Naive thymus-derived CD8-positive, alpha-beta T cell (primary cell): Measurements from ENCODE around the gene GMNC. TPM values are rescaled to one million over a fixed set of nuclear protein-coding genes. Genes with fewer than 3 reads are reported as not detected.
A peak's percentile ranks its signal among the peaks of the same experiment; 100 is the strongest.
"Not testable (repeated sequence)": the region's sequence is repeated elsewhere in the genome, so short reads cannot be mapped to it uniquely, and the experiment has no call there.

Experiments used
- ATAC-seq, 2 donors: fragments of 150-1000 bp; cut with Tn5 transposase in 1 of 2; sonication (Bioruptor Pico), chemical (Tn5 transposase) in 1 of 2; 1 replicate in 1 of 2; 2 replicates in 1 of 2; pipeline ENCODE4 v1.10.0; 2021; ENCODE audit warnings: mild to moderate bottlenecking in 2 of 2, moderate library complexity in 2 of 2
- POLR2A ChIA-PET: fragments of 350-600 bp; sonication (Branson Sonifier 250); formaldehyde crosslinking; loops from one replicate; lab custom pipeline; 2021; ENCODE audit warnings: antibody characterized with exemption; lab: Charles Lee
- DNase-seq, 10 donors: peaks; one replicate each; pipeline versions ENCODE4 v3.0.0 to v3.0.0-alpha.2; 2020 to 2022
- H3K27ac Mint-ChIP-seq, 10 donors: one replicate each; pipeline ENCODE4 v1.8.0; 2020 to 2022; ENCODE audit warnings: mild to moderate bottlenecking in 10 of 10, mixed read lengths in 10 of 10, moderate library complexity in 4 of 10, inconsistent platforms in 1 of 10
- H3K27me3 Mint-ChIP-seq, 5 donors: one replicate each; pipeline ENCODE4 v1.8.0; 2021 to 2022; ENCODE audit warnings: mixed read lengths in 5 of 5
- H3K36me3 Mint-ChIP-seq, 3 donors: one replicate each; pipeline ENCODE4 v1.8.0; 2020 to 2022; ENCODE audit warnings: mixed read lengths in 3 of 3, mild to moderate bottlenecking in 2 of 3, inconsistent platforms in 1 of 3
- H3K4me1 Mint-ChIP-seq, 4 donors: one replicate each; pipeline ENCODE4 v1.8.0; 2021 to 2022; ENCODE audit warnings: mixed read lengths in 4 of 4
- H3K4me3 Mint-ChIP-seq, 10 donors: one replicate each; pipeline ENCODE4 v1.8.0; 2020 to 2022; ENCODE audit warnings: mild to moderate bottlenecking in 10 of 10, mixed read lengths in 10 of 10, moderate library complexity in 6 of 10, inconsistent platforms in 1 of 10
- H3K9me3 Mint-ChIP-seq, 9 donors: one replicate each; pipeline ENCODE4 v1.8.0; 2020 to 2022; ENCODE audit warnings: mixed read lengths in 9 of 9, mild to moderate bottlenecking in 3 of 9, inconsistent platforms in 1 of 9, moderate library complexity in 1 of 9
- polyA plus RNA-seq, 3 donors: library from polyadenylated mRNA; unstranded; fragments of 300-500 nt; fragmentation: Illumina TruSeq; gene quantifications; one replicate each; pipeline ENCODE4 v1.2.3, GENCODE V29; 2021
- total RNA-seq, 8 experiments: library from RNA in 2 of 8; stranded (reverse) in 2 of 8; gene quantifications; one replicate each; pipeline ENCODE4 v1.2.3 and lab custom pipeline; 2021 to 2026

GMNC gene, protein sequence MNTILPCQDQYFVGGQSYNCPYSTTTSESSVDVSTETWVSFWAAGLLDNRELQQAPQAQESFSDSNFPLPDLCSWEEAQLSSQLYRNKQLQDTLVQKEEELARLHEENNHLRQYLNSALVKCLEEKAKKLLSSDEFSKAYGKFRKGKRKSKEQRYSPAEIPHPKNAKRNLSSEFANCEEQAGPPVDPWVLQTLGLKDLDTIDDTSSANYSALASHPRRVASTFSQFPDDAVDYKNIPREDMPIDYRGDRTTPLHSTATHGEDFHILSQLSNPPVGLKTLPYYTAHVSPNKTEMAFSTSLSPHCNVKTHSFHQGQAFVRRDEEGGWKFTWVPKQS
- not detected for total RNA-seq
- not detected for polyA plus RNA-seq
- total RNA-seq (lab: John Stamatoyannopoulos, UW), result 0 reads per million in 6 experiments

DNA sequence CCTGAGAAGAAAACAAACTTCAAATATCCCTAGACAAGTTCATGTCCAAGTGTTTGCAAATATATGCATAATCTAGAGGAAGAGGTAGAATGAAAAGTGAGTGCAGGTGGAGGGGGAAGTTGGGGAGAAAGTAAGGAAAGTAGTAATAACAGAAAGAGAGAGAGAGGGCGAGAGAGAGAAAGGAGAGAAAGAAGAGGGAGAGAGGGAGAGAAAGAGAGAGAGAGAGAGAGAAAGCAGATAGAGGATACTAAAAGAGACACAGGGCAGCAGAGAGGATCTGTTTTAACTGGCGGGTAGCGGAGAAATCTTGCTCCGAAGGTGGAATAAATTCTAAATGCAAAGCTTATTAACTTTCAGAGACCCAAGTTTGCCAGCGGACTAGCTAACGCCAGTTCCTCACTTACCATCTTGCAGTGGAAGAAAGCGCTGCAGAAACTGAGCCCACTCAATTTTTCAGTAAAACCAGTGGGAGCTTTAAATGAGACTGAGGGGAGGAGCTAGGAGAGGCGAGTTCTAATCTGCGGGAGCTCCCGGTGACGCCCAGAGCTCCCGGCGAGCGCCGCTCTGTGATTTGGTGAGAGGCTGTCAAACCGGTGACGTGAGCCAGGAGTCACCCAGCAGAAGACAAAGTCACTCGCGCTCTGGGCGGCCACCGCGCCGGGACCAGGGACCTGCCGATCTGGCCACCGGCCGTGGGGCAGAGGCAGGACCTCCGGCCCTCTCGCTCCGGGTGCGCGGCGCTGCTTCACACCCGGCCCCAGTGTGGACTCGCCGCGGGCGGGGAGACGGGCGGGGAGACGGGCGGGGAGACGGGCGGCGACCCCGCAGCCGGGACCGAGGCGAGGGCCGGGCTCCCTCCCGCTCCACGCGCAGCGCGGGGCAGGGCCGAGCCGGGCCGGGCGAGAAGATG lies at the start of gene GMNC:
Gene GMNC, minus strand, starts transcription at position 486 of the 910 bp plus-strand sequence. Its CDS starts 79 bp downstream, at position 407.
- Mint-ChIP-seq H3K27ac (no peak within 1 kb of the TSS), H3K36me3 (no peaks in the 10 kb centered on the region), H3K4me3 (peak within 1 kb of the TSS; percentile 47 to 78 (median 60)), H3K4me1 (peaks cover 2 to 9% (median 8%) of the 10 kb centered on the region in 4 donors), H3K27me3 (peaks cover 26 to 53% (median 39%) of the 10 kb centered on the region in 5 donors), H3K9me3 (peaks cover 0 to 1% (median 0%) of the 10 kb centered on the region in 9 donors)
- ATAC-seq (peak; percentile 49 to 61), DNase-seq (peak in 3 of 10 donors; percentile 1 to 7 (median 5))
- POLR2A ChIA-PET, result no interaction called here

DNA sequence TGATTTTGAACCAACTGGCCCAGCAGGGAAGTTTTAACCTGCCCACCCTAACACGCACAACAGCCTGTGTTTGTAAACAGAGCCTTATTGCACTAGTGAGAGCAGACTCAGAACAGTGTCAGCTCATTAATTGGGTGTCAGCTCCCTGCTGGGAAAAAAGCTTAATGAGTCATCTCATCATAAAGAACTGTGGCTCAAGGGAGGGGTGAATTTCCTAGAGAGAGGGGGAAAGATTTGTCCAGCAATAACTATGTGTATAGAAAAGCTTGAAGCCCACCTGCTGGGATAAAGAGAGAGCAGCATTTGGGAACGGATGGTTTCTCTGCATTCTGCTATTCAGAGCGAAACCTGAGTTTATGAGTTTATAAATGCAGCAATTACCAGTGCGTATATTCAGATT lies 48.9 kb upstream of the GMNC start:
- POLR2A ChIA-PET, result no interaction called here
- ATAC-seq, result no peak
- Mint-ChIP-seq H3K4me1 (no peaks in the 10 kb centered on the region), H3K27me3 (peaks cover 0 to 3% (median 0%) of the 10 kb centered on the region in 5 donors), H3K4me3 (no peak overlapping the region), H3K9me3 (peaks cover 0 to 10% (median 0%) of the 10 kb centered on the region in 9 donors), H3K27ac (no peak overlapping the region), H3K36me3 (no peaks in the 10 kb centered on the region)
- DNase-seq, result no peak

DNA sequence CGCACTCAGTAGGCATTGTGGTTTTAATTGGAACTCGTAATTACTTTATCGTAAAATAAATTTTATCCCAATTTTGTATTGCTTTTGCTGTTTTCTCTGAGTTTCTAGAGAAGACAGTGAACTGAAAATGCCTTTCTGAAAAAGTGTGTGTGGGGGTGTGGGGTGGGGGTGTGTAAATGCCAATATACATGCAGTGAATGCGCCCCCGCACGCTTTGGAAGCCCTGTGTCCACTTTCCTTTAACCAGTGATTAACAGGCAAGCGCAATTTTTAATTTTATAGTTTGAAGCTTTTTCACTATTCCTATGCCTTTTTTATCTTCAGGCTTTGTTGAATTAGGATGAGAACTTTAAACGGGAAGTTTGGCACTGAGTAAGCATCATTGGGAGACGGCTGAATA lies 47.4 kb upstream of the GMNC start:
- DNase-seq (no peak), ATAC-seq (no peak)
- Mint-ChIP-seq H3K27me3 (peaks cover 0 to 3% (median 0%) of the 10 kb centered on the region in 5 donors), H3K4me1 (no peaks in the 10 kb centered on the region), H3K9me3 (peaks cover 0 to 14% (median 3%) of the 10 kb centered on the region in 9 donors), H3K27ac (no peak overlapping the region), H3K36me3 (peaks cover 0 to 2% (median 0%) of the 10 kb centered on the region in 3 donors), H3K4me3 (no peak overlapping the region)
- POLR2A ChIA-PET, result no interaction called here

DNA sequence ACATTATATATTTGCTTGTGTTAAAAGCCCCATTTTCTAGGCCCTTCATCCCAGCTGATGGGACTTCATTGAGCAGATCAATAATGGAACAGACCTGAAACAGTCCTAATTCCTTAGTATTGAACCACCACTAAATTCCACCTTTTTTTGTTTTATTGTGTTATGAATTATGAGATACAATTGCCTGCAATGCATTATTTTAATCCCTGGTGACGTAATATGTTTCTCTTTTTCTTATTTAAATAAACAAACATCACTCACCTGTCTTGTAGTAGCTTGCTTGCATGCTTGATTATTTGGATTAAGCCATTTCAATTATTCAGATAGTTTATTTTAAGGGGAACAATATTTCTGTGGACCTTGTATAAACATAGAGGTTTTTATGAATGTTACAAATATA lies 40.7 kb upstream of the GMNC start:
- no peak overlapping the region for H3K27ac Mint-ChIP-seq
- peaks cover 0 to 1% (median 0%) of the 10 kb centered on the region in 5 donors for H3K27me3 Mint-ChIP-seq
- POLR2A ChIA-PET, result interaction anchor here (0.5 kb wide), 1 partner anchor 63 kb away, joined by 3 read pairs; no protein-coding TSS in a partner anchor
- no peak for DNase-seq
- ATAC-seq, result no peak
- peaks cover 6 to 46% (median 21%) of the 10 kb centered on the region in 9 donors for H3K9me3 Mint-ChIP-seq
- H3K4me3 Mint-ChIP-seq, result no peak overlapping the region
- H3K4me1 Mint-ChIP-seq, result no peaks in the 10 kb centered on the region
- peaks cover 0 to 3% (median 0%) of the 10 kb centered on the region in 3 donors for H3K36me3 Mint-ChIP-seq

DNA sequence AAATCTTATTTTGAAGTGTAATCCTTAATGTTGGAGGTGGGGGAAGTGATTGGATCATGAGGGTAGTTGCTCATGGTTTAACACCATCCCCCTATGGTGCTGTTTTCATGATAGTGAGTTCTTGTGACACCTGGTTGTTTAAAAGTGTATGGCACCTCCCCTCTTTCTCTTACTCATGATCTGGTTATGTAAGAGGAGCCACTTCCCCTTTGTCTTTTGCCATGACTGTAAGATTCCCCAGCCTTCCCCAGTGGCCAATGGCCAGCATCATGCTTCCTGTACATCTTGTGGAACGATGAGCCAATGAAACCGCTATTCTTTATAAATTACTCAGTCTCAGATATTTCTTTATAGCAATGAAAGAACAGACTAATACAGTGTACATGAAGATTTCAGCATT lies 39.8 kb upstream of the GMNC start:
- Mint-ChIP-seq H3K36me3 (peaks cover 0 to 9% (median 0%) of the 10 kb centered on the region in 3 donors), H3K27me3 (peaks cover 0 to 1% (median 0%) of the 10 kb centered on the region in 5 donors), H3K9me3 (peaks cover 6 to 55% (median 24%) of the 10 kb centered on the region in 9 donors), H3K27ac (no peak overlapping the region), H3K4me3 (no peak overlapping the region), H3K4me1 (no peaks in the 10 kb centered on the region)
- ATAC-seq (no peak), DNase-seq (no peak)
- POLR2A ChIA-PET, result no interaction called here

DNA sequence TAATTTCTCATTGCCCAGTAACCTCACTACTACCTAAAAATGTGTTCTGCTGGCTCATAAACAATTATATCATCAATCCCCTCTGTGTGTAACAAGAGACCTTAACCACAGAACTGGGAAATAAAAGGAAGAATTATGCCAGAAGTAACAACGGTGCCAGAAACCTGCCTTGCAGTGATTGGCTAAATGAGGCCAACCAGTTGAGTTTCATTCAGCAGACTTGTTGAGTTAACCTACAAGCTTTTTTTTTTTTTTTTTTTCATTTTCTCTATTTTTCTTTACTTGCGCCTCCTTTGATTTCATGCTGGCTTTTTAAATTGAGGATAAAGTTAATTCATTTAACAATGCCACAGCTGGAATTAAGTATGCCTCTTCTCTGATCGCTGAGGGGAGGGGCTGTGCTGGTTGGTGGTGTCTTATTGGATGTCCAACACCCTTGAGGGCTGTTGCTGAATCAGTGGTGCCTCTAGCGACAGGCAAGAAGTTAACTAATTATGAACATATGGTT lies 30.0 kb upstream of the GMNC start:
- DNase-seq (no peak), ATAC-seq (no peak)
- peaks cover 0 to 3% (median 0%) of the 10 kb centered on the region in 5 donors for H3K27me3 Mint-ChIP-seq
- peaks cover 0 to 36% (median 15%) of the 10 kb centered on the region in 9 donors for H3K9me3 Mint-ChIP-seq
- H3K36me3 Mint-ChIP-seq, result peaks cover 0 to 11% (median 0%) of the 10 kb centered on the region in 3 donors
- no peaks in the 10 kb centered on the region for H3K4me1 Mint-ChIP-seq
- no peak overlapping the region for H3K27ac Mint-ChIP-seq
- POLR2A ChIA-PET, result no interaction called here
- no peak overlapping the region for H3K4me3 Mint-ChIP-seq

DNA sequence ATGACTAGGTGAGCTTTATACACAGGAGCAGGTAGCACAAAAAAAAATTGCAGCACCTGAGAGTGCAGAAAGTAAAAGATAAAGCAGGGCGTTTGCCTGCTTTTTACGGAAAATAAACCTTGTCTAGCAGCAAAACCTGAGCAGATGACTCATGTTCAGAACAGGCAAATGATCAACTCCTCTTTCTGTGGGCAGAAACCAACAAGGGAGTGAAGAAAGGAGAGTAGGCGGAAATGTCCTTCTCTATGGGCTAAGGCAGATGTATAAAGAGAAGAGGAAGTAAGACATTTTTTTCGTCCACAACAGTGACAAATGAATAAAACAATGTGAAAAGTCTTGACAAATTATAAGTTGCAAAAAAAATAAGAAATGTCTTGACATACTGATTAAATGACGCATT lies 24.5 kb upstream of the GMNC start:
- Mint-ChIP-seq H3K27ac (no peak overlapping the region), H3K36me3 (no peaks in the 10 kb centered on the region), H3K9me3 (peaks cover 0 to 2% (median 0%) of the 10 kb centered on the region in 9 donors), H3K4me3 (no peak overlapping the region), H3K4me1 (no peaks in the 10 kb centered on the region), H3K27me3 (peaks cover 0 to 8% (median 0%) of the 10 kb centered on the region in 5 donors)
- DNase-seq (no peak), ATAC-seq (no peak)
- POLR2A ChIA-PET, result no interaction called here

DNA sequence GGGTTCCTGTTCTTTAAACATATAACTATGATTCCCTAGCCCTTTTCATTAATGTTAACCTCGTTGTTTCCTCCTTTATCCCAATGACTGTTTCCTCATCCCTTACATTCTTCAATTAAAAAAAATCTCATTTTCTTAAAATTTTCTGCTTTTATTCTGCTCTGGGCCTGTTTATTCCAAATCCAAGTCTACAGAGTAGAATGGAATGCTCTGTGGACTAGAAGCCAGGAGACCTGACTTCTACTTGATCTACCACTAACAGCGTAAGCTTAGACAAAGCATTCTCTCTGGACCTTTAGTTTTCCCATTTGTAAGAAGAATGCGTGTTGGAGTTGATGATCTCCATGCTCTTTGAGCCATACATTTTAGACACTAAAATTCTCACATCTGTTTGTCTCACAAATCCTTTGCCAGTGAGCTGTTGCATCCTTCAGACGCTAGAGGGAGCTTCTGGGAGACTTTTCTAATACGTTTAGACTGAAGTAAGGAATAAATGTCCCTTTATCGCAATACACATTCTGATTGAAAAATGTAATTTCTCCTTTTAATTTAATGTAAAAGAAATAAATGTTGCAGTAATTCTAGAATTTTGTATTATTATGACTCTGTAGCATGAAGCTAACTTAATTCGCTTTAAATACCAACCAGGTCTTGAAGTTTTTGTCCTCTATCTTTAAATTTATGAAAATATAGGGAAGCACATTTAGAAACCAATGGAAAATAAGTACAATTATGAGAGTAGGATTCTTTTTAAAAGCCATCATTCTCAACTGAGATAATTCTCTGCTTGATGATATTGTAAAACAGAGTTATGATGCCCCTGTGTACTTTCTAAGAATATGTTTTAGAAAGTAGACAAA lies 21.7 kb upstream of the GMNC start:
- no peak for ATAC-seq
- no peaks in the 10 kb centered on the region for H3K4me1 Mint-ChIP-seq
- POLR2A ChIA-PET, result no interaction called here
- H3K4me3 Mint-ChIP-seq, result no peak overlapping the region
- peak in 3 of 10 donors; percentile 3 to 23 (median 9) for DNase-seq
- H3K9me3 Mint-ChIP-seq, result peaks cover 0 to 2% (median 0%) of the 10 kb centered on the region in 9 donors
- H3K36me3 Mint-ChIP-seq, result no peaks in the 10 kb centered on the region
- H3K27me3 Mint-ChIP-seq, result peaks cover 0 to 5% (median 0%) of the 10 kb centered on the region in 5 donors
- H3K27ac Mint-ChIP-seq, result peak overlapping the region in 1 of 10 donors; percentile 44

DNA sequence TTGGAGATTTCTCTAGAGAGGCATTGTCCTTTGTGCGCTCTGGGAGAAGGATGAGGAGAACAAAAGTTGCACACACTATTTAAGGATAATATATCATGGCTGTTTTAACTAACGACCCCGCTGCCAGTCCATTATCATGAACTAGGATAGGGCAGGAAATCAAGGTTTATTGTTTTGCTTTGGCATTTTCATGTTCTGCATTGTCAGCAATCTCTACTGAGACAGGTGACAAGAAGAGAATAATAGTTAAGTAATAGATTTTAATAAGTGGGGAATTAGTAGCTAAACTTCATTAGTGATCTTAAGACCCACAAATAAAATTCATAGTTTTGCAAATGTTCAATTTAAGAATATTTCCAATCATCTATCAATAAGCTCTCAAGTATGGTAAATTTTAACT lies 20.6 kb upstream of the GMNC start:
- H3K4me3 Mint-ChIP-seq, result no peak overlapping the region
- H3K4me1 Mint-ChIP-seq, result no peaks in the 10 kb centered on the region
- H3K27me3 Mint-ChIP-seq, result peaks cover 0 to 5% (median 0%) of the 10 kb centered on the region in 5 donors
- POLR2A ChIA-PET, result no interaction called here
- DNase-seq (no peak), ATAC-seq (no peak)
- H3K9me3 Mint-ChIP-seq, result peaks cover 0 to 5% (median 0%) of the 10 kb centered on the region in 9 donors
- H3K36me3 Mint-ChIP-seq, result no peaks in the 10 kb centered on the region
- no peak overlapping the region for H3K27ac Mint-ChIP-seq

DNA sequence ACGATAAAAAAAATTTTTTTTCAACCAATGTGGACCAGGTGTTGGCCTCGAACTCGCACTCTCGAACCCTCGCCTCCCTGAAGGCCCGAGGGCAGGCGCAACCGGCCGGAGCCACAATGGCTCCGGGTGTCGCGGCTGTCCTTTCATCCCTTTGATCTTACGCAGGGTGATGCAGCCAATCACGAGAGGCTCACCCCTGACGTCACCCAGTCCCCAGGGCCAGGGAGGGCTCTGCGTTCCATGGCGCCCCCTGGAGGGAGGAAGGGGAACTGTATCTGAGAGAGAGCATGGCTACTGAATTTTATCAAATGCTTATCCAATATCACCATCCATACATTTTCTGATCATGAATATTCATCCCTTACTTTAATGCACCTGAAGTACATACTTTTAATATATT lies 15.4 kb upstream of the GMNC start:
- no peak overlapping the region for H3K27ac Mint-ChIP-seq
- ATAC-seq (no peak), DNase-seq (no peak)
- peaks cover 0 to 3% (median 0%) of the 10 kb centered on the region in 9 donors for H3K9me3 Mint-ChIP-seq
- no peaks in the 10 kb centered on the region for H3K27me3 Mint-ChIP-seq
- H3K4me3 Mint-ChIP-seq, result no peak overlapping the region
- no peaks in the 10 kb centered on the region for H3K36me3 Mint-ChIP-seq
- H3K4me1 Mint-ChIP-seq, result no peaks in the 10 kb centered on the region
- POLR2A ChIA-PET, result no interaction called here

DNA sequence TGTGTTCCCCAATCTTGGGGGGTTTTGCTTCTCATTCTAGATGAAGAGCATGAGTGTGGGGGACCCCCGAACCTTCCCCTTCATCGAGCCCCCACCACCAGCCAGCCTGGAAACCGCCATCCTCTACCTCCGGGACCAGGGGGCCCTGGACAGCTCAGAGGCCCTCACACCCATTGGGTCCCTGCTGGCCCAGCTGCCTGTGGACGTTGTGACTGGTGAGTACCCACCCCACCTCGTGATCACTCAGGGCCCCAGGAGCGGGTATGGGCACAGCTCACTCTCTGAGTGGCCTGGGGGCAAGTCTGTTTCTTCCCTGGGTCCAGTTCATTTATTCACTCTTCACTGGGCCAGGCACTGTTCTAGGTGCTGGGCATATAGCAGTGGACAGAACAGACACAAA lies 13.9 kb upstream of the GMNC start:
- H3K9me3 Mint-ChIP-seq, H3K4me1 Mint-ChIP-seq, H3K27me3 Mint-ChIP-seq, DNase-seq, H3K36me3 Mint-ChIP-seq, H3K4me3 Mint-ChIP-seq, ATAC-seq, POLR2A ChIA-PET, H3K27ac Mint-ChIP-seq: not testable (repeated sequence)

DNA sequence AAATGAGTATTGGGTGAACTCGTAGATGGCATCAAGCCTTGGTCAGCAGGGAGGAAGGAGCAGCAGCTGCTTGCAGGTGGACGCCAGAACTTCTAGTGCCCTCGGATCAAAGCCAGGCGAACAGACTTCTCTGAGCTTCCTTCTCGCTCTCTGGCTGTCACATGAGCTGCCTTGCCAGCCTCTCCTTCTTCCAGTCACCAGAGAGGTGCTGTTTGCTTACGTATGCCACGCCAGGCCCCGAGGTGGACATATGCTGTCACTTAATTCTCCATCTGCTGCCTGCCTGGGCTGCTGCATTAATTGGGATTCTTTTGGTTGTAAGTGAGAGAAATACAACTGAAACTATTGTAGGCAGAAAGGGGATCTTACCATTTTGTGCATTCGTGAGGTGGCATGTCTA lies 12.6 kb upstream of the GMNC start:
- POLR2A ChIA-PET, ATAC-seq, H3K27me3 Mint-ChIP-seq, DNase-seq, H3K4me3 Mint-ChIP-seq, H3K9me3 Mint-ChIP-seq, H3K36me3 Mint-ChIP-seq, H3K4me1 Mint-ChIP-seq, H3K27ac Mint-ChIP-seq: not testable (repeated sequence)
